ENCODE results near the gene SYTL4.

DNA sequence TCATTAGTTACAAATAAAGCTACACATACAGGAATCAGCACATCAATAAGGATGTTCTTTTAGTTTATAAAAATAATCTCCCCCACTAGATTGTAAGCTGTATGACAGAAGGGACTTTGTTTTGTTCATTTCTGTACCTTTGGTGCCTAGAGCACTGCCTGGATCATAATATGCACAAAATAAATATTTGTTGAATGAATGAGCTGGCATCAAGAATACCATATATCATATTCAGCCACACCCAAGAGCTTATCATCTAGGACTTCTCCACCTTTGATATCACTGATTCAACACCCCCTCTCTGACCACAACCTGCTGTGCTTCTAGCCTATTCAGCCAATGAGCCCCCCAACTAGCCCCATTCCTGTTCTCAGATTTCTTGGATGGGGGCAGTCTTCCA lies 10.6 kb downstream of the SYTL4 start:
- TF ChIP-seq EP300 (IDR thresholded peaks at IDR 0.05), result no peak
- TF ChIP-seq, protein P1, sequence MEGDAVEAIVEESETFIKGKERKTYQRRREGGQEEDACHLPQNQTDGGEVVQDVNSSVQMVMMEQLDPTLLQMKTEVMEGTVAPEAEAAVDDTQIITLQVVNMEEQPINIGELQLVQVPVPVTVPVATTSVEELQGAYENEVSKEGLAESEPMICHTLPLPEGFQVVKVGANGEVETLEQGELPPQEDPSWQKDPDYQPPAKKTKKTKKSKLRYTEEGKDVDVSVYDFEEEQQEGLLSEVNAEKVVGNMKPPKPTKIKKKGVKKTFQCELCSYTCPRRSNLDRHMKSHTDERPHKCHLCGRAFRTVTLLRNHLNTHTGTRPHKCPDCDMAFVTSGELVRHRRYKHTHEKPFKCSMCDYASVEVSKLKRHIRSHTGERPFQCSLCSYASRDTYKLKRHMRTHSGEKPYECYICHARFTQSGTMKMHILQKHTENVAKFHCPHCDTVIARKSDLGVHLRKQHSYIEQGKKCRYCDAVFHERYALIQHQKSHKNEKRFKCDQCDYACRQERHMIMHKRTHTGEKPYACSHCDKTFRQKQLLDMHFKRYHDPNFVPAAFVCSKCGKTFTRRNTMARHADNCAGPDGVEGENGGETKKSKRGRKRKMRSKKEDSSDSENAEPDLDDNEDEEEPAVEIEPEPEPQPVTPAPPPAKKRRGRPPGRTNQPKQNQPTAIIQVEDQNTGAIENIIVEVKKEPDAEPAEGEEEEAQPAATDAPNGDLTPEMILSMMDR (IDR thresholded peaks at IDR 0.05), result no peak
